ENCODE measurements around the gene TRIM38.
"Not testable (repeated sequence)": the region's sequence is repeated elsewhere in the genome, so short reads cannot be mapped to it uniquely, and the experiment has no call there.

Gene TRIM38

GRCh38 chr6:26006086-26006939, 43.7 kb downstream of the TRIM38 start:
- DNase-seq (ENCODE audit: low spot score), result no peak

GRCh38 chr6:26006940-26007305, 44.3 kb downstream of the TRIM38 start:
- not testable (repeated sequence) for DNase-seq (ENCODE audit: low spot score)

GRCh38 chr6:26008470-26008869, 45.9 kb downstream of the TRIM38 start:
- DNase-seq (ENCODE audit: low spot score), result no peak

GRCh38 chr6:26009817-26010216, 47.2 kb downstream of the TRIM38 start:
- DNase-seq (ENCODE audit: low spot score), result no peak

GRCh38 chr6:26012061-26012460, 49.5 kb downstream of the TRIM38 start:
- no peak for DNase-seq (ENCODE audit: low spot score)

- DNase-seq (ENCODE audit: low spot score), result not testable (repeated sequence)
These were observed 51.8 kb downstream of the TRIM38 start for GRCh38 chr6:26014386-26014785.

DNA sequence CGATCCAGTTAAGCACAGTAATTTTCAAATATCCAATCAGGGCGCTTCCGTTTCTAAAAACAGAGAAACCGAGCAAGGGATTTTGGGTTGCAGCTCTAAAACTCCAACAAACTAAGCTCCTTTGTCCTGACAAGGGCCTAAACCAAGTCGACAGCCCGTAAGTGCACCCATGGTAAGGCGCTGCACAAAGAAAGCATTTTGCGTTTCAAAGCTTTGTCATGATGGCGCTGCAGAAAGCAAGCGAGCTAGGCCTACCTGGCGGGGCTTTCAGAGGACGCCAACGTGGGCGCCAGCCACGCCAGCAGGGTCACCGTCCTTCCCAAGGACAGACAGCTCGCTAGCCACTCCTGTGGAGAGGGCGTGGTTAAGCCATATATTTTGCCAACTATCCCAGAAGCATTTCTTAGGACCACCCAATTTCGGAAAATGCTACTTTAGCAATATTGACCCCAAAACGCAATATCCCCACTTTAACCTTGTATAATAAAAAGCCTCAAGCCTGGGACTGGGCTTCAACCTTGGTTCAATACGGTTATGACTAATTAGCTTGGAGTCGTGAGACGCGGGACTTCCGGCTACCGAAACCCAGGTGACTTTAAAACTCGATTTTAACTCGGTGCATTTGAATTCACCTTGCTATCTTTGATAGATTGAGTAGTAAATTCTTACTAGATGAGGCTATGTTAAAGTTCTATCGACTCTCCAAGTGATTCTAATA, 53.8 kb downstream of the TRIM38 start:
- no peak for DNase-seq (ENCODE audit: low spot score)

GRCh38 chr6:26016963-26017631, 54.5 kb downstream of the TRIM38 start:
- DNase-seq (ENCODE audit: low spot score), result peak; percentile 31

- peak; percentile 89 for DNase-seq (ENCODE audit: low spot score)
These were observed 55.0 kb downstream of the TRIM38 start for GRCh38 chr6:26017632-26017966.

DNA sequence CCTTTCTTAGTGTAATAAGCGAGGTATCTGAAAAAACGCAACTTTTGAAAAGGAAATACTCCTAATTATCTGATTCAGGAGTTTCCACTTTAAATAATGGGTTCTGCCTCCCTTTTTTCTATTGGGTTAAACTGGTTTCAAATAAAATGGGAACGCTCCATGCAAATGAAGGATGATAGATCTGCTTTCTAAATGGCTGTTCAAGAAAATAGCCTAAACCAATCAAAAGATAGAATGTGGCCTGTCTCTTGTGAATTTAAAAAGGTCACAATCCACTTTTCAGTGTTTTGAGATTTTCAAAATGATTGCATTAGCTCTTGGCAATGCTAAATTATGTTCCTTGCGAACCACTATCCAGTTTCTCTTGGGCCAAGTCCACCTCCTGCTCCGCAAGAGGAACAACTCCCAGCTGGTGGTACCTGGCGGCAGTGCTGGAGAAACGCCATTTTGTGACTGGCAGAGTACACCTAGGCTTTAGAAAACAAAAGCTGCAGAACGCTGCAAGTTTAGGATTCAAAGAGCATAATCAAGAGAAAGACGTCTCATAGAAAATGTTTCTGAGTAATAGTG, 56.7 kb downstream of the TRIM38 start:
- no peak for DNase-seq (ENCODE audit: low spot score)

- no peak for DNase-seq (ENCODE audit: low spot score)
These were observed 57.3 kb downstream of the TRIM38 start for GRCh38 chr6:26019967-26020328.

- DNase-seq (ENCODE audit: low spot score), result peak; percentile 94
These were observed 57.9 kb downstream of the TRIM38 start for GRCh38 chr6:26020329-26021000.

- peak; percentile 71 for DNase-seq (ENCODE audit: low spot score)
These were observed 58.4 kb downstream of the TRIM38 start for GRCh38 chr6:26021001-26021349.

GRCh38 chr6:26021350-26022131, 58.9 kb downstream of the TRIM38 start:
- DNase-seq (ENCODE audit: low spot score), result peak; percentile 96

- peak; percentile 72 for DNase-seq (ENCODE audit: low spot score)
These were observed 59.5 kb downstream of the TRIM38 start for GRCh38 chr6:26022132-26022472.

GRCh38 chr6:26022737-26023136, 60.1 kb downstream of the TRIM38 start:
- no peak for DNase-seq (ENCODE audit: low spot score)

DNA sequence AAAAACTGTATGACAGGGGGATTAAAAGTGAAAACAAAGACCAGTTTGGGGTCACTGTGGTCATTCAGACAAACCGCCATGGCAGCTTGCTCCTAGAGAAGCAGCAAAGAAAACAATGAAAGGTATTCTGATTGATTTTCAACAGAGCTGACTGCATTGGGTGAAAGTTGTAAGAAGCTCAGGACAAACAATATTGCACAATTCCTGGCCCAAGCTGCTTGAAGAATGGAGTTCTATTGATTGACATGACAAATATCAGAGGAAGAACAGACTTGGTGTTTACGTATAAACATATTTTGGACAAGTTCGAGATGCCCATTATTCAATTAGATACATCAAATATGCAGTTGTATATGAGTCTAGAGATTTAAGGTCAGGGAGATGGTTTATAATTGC, 62.0 kb downstream of the TRIM38 start:
- DNase-seq (ENCODE audit: low spot score), result no peak

DNA sequence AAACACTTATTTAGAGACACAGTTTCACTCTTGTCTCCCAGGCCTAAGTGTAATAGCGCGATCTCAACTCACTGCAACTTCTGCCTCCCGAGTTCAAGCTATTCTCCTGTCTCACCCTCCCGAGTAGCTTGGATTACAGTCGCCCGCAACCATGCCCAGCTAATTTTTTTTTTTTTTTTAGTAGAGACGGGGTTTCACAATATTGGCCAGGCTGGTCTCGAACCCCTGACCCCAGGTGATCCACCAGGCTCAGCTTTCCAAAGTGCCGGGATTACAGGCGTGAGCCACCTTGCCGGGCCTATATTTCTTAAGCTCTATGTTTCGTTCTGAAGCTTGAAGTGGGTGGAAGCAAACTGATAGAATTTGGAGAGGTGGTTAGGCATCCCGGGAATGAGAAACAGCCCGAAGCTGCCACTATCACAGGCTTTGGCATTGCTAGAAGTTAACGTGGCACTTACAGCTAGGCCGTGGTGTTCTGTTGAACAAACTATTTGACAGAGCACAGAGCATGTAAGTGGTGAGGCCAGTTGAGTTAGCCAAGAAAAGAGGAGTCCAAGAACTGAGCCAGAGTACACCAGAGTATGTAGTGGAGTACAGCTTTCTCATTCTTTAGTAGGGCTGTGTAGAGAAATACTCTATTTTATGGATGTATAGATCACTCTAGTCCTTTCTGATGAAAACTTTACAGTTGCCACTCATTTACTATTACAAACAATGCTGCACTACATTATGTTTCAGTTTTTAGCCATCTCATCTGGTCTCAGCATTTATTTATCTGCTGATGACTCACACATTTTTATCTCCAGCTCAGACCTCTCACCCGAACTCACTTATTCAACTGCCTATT, 62.7 kb downstream of the TRIM38 start:
- peak; percentile 43 for DNase-seq (ENCODE audit: low spot score)

GRCh38 chr6:26025894-26026832, 63.6 kb downstream of the TRIM38 start:
- DNase-seq (ENCODE audit: low spot score), result peak; percentile 95
